ENCODE data around the gene KBTBD7.

DNA sequence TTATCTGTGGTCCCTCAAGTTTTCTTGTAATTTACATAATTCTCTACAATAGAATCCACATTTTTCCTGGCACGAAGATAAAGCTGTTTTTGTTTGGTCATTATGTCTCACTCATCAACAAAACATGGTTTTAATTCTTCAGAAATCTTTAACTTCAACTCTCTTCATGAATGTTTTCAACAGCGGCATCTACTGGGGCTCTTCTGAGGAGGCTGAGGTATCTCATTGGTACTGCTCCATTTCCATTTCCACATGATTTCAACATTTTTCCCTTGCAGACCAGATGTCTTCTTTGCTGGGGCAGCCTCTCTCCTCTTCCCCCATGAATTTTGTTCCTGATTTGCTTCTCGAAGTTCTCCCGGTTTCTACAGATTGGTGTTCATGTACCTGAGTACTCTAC is 5.8 kb upstream of the KBTBD7 start:
- TF ChIP-seq, protein P1, sequence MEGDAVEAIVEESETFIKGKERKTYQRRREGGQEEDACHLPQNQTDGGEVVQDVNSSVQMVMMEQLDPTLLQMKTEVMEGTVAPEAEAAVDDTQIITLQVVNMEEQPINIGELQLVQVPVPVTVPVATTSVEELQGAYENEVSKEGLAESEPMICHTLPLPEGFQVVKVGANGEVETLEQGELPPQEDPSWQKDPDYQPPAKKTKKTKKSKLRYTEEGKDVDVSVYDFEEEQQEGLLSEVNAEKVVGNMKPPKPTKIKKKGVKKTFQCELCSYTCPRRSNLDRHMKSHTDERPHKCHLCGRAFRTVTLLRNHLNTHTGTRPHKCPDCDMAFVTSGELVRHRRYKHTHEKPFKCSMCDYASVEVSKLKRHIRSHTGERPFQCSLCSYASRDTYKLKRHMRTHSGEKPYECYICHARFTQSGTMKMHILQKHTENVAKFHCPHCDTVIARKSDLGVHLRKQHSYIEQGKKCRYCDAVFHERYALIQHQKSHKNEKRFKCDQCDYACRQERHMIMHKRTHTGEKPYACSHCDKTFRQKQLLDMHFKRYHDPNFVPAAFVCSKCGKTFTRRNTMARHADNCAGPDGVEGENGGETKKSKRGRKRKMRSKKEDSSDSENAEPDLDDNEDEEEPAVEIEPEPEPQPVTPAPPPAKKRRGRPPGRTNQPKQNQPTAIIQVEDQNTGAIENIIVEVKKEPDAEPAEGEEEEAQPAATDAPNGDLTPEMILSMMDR (IDR thresholded peaks at IDR 0.05): no peak
- no peak for TF ChIP-seq POLR2A (IDR thresholded peaks at IDR 0.05)
